HCEC 1CT (cell line): ENCODE data around the gene TPH2.

Source experiments
- DNase-seq: peaks from one replicate; pipeline ENCODE4 v3.0.0-alpha.2; 2017

The TPH2 gene

GRCh38 chr12:71967211-71967610, 28.6 kb downstream of the TPH2 start:
- no peak for DNase-seq

- no peak for DNase-seq
Measured at GRCh38 chr12:71969330-71969729, 30.7 kb downstream of the TPH2 start.

DNA sequence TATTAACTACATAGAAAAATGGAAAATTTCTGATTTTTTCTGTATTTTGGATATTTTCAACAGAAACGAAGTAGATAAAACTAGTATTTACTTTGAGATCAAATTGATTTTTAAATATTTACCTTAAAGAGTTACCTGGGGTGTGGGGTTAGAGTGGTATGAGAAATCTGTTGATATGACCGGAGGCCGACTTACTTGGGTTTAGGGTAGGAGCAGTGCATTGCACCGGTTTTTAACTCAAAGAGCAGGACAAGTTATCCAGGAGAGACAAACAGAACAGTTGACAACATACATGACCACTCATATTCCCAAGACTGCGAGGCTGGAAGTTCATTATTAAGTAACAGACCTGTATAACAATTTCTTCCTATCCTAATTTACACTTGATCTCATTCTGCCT, 31.4 kb downstream of the TPH2 start:
- DNase-seq: no peak

- no peak for DNase-seq
Measured at GRCh38 chr12:71972441-71973074, 33.9 kb downstream of the TPH2 start.

- no peak for DNase-seq
Measured at GRCh38 chr12:71973687-71974086, 35.0 kb downstream of the TPH2 start.

GRCh38 chr12:71980538-71980937, 41.9 kb downstream of the TPH2 start:
- no peak for DNase-seq

DNA sequence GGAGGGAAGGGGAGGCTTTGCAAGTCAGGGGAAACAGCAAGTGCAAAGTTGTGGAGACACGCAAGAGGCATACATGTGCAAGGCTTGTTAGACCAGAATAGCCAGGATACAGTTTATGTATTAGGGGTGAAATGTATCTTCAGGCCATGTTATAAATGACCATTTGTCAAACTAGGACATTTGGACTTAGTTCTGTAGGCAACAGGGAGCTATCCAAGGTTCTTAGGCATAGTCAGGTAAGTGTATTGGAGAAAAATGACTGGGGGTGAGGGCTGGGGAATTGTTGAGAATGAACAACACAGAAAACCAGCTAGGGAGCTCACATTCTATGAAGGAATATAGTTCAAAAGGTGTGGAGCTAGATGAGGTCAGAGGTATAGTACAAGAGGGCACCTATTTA, 42.5 kb downstream of the TPH2 start:
- no peak for DNase-seq

DNA sequence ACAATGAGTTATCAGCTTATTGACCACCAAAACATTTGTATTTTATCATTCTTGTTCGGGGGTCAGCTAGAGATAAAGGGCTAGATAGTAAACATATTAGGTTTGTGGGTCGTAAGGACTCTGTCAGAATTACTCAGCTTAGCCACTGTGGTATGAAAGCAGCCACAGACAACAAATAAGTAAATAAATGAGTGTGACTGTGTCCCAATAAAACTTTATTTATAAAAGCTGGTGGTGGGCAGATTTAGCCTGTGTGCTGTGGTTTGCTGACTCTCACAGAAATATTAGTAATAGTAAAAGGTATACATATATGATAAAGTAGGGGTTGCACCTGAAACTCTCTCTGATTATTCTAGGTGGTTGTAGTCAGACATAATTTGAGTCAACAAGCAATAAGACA, 56.1 kb downstream of the TPH2 start:
- no peak for DNase-seq

DNA sequence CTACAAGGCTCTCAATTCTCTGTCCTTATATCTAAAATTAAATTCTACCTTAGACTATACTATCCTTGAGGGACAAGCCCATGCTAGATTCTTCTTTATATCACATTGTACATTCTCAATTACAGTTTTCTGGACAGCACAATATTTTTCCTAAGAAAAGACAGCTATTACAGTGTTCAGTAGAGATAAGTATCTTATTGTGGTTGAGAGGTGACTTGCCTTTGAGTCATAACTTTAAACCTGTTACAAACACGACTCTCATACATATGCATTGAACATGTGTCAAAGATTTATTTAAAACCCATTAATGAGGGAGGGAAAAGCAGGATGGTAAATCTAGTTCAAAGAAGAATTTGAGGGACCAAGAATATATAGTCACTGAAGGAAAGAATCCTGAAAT, 61.1 kb downstream of the TPH2 start:
- DNase-seq: peak; percentile 13

GRCh38 chr12:72000969-72001648, 62.5 kb downstream of the TPH2 start:
- DNase-seq: no peak

DNA sequence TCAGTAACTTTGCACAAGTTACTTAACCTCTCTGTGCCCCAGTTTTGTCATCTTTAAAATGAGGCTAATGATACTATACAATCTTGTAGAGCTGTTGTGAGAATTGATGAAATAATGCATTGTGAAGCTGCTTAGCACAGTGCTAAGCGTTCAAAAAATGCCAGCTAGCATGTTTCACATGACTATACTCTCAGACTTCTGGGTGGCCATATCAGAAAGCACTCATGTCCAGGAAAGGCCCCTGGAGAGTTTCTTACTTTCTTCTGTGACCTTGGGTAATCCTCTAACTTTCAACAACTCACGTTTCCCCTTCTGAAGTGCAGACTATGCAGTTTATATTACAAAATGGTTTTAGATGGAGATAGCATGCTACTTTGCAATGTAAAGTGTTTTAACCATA, 68.1 kb downstream of the TPH2 start:
- DNase-seq: no peak

GRCh38 chr12:72010356-72010755, 71.7 kb downstream of the TPH2 start:
- no peak for DNase-seq

DNA sequence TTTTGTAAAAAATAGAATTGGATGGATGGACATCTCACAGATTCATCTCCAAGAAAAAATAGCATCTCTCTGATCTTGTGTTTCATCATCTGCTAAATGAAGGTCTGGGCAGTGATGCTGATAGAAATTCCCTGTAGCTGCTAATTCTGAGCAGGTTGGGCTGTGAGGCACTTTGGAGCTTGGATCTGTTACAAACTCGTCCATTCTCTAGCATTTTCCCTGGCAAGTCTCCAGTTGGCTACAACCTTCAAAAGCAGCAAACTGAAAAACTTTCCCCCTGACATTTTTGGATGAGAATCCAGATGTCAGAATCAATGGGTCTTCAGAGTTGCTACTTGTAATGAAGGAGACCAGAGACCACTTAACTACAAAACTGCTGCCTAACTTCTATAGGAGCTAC, 72.7 kb downstream of the TPH2 start:
- no peak for DNase-seq

DNA sequence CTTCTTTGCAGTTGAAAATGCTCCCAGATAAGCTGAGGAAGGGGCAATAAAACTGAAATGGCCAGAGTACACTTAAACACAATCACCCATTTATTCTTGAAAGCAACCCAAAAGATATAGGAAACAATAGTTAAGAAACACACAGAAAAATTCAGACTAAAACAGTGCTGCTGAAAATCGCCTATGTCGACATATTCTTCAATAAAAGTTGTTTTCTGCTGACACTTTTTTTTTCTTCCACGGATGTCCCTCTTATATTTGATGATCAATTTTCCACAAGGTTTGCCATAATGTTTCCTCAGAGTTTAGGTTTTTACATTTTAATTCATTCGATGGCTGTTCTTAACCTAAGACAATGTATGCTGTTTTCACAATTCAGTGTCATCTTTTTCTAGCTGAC, 74.2 kb downstream of the TPH2 start:
- DNase-seq: no peak

- no peak for DNase-seq
Measured at GRCh38 chr12:72015895-72016294, 77.2 kb downstream of the TPH2 start.

DNA sequence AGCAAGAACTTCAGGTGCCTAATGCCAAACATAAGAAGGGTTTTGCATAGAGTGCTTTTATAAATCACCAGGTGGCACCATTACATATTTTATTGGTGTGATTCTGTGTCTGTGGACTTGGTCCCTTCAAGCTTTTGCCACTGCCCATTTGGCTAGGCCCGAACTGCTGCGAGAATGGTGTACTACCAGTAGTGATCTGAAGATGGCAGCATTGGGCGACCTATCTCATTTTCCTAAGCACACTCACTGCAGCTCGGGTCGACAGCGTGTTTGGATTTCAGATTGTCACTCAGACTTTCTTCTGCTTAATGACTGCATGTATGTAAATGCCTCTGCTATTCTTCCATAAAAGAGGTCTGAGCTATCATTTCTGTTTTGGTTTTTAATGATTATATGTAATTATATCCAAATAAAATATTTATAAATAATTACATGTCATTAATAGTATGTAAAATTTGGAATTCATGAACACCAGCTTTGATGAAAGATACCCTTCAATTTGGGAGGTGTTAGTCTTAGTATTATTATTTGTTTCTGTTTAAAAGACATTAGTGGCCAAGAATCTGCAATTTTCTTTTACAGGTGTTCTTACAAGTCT, 78.5 kb downstream of the TPH2 start:
- DNase-seq: peak; percentile 51

GRCh38 chr12:72018036-72018435, 79.4 kb downstream of the TPH2 start:
- DNase-seq: no peak

DNA sequence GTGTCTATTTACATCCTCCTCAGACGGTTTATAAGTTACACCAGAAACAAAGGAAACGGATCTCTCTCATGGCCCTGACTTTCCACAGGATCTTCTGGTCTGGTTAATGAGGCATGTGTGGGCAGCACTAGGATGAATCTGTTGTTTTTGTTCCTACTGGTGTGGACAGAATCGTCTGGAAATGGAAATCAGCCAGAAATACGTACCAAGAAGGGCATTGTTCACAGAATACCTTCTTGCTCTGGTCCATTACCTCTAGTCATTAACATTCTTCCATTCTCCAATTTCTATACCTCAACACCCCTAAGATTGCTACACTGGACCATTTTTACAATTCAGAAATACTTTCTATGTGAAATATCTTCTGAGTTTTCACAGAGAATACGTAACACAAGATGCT, 86.0 kb downstream of the TPH2 start:
- no peak for DNase-seq

GRCh38 chr12:72025524-72025923, 86.9 kb downstream of the TPH2 start:
- no peak for DNase-seq

DNA sequence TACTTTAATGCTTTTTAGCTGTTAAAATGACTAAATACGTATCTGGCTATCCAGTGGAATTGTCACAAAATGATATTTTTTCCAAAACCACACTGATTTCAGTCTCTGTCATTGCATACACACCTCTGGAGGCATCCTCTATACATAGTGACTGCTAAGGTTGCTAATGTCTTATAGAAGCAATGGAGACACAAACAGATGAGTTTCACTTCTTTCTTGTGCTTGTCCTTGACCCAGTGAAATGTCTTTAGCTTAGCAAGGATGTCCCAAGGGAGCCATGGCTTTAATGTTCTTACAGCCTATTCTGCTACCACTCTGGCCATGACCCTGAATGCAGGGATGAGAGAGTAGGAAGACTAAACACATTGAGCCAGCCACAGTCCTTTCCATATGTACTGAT, 90.3 kb downstream of the TPH2 start:
- DNase-seq: no peak

DNA sequence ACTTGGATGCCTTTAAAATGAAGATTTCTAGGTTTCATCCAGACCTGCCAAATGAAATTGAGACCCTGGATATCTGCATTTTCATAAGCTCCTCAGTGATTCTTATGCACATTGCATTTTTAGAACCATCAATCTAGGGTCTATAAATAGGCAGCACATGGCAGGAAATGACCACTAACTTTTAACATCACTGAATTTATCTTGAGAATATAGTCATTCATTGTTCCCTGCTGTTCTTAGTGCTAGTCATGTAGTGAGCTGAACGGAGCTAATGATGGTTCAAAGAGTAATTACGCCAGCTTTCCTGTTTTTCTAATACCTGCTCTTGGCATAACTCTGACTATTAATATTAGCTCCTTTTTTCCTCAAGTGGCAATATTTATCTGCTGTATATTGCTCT, 91.6 kb downstream of the TPH2 start:
- DNase-seq: no peak

DNA sequence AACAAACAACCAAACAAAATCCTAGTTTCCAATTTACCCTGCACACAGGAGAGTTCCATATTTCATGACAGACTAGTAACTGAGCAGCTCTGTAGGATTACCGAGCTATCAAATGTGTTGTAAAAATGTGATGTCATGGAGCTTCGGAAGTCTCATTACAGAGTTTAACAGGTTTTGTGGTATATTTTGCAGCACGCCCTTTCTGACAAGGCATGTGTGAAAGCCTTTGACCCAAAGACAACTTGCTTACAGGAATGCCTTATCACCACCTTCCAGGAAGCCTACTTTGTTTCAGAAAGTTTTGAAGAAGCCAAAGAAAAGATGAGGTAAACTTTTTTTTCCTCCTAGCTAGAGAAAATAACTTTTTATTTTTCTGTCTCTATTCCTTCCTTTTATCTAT, 92.4 kb downstream of the TPH2 start:
- DNase-seq: no peak

DNA sequence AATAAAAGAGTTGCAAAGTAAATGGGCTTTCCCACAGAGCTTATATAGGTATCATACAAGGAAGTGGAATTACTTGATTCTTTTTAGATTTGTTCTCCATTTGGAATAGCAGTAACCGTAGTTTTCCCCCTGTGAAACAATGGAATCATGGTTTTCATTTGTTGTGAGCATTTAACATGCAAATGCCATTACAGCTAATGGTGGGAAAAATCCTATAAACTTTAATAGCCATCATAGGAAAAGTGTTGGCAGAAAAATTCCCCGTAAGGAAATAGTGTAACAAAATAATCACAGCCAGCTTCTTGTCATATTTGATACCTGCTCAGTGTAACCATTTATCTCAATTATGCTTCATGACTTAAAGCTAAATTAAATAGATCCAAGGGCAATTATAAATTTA, 95.3 kb downstream of the TPH2 start:
- DNase-seq: no peak

DNA sequence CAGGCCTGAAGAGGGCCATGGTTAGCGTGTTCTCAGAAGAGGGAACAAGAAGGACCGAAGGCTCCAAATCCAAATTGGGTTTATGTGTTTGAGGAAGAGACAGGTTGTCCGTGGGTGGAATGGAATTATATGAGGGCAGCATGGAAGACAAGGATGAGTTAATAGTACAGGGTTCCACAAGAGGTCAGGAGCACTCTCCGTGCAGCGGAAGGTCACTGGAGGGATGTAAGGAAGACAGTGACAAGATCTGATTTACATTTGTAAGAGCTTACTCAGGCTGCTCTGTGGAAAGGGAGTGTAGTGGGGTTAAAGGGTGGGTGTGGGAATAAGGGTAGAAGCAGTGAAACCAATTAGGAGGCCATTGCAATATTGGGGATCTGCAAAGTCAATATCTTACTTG, 97.0 kb downstream of the TPH2 start:
- DNase-seq: no peak

DNA sequence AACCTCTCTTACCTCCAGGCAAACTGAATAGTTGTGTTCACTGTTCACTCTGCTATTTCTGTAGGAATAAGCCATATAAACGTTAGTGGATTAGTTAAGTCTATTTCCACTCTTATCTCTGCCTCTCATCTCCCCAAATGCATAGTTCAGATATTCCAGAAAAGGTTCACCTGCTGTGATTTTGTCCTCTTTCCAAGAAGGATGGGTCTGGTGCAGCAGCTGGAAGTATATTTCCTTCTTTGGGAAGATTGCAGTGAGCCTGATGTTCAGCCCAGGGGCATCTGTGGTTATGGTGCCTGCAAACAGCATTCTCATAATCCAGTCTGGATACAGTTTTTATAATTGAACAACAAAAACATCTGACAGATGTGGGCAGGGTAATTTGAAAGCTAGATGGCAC, 97.7 kb downstream of the TPH2 start:
- no peak for DNase-seq
